H9 (cell line): ENCODE results near the gene STAP2. TPM values are rescaled to one million over a fixed set of nuclear protein-coding genes. Genes with fewer than 3 reads are reported as not detected.

Experiments
- DNase-seq: peaks from one replicate; pipeline ENCODE4 v3.0.0-alpha.2; 2017
- H2AFZ ChIP-seq: one replicate; pipeline ENCODE4 v1.6.1; 2013; ENCODE audit warnings: mild to moderate bottlenecking, low read length, control low read depth, moderate library complexity
- H2AK5ac ChIP-seq: 2 replicates; pipeline ENCODE4 v1.6.1; 2013; ENCODE audit warnings: low read length, control low read depth, mixed read lengths; ENCODE audit not compliant: insufficient read length
- H2BK120ac ChIP-seq: one replicate; pipeline ENCODE4 v1.6.1; 2013; ENCODE audit warnings: low read depth, mild to moderate bottlenecking, low read length, control low read depth, inconsistent platforms; ENCODE audit not compliant: poor library complexity, severe bottlenecking
- H2BK12ac ChIP-seq: 2 replicates; pipeline ENCODE4 v1.6.1; 2013; ENCODE audit warnings: low read length, control low read depth, mixed read lengths, low read depth; ENCODE audit not compliant: insufficient read length
- H2BK15ac ChIP-seq: 2 replicates; pipeline ENCODE4 v1.6.1; 2013; ENCODE audit warnings: low read depth, low read length, control low read depth
- H2BK20ac ChIP-seq: one replicate; pipeline ENCODE4 v1.6.1; 2013; ENCODE audit warnings: low read depth, mild to moderate bottlenecking, low read length, control low read depth, inconsistent platforms; ENCODE audit not compliant: poor library complexity, severe bottlenecking
- H2BK5ac ChIP-seq: 2 replicates; pipeline ENCODE4 v1.6.1; 2013; ENCODE audit warnings: low read length, control low read depth, mixed read lengths; ENCODE audit not compliant: insufficient read length
- H3K14ac ChIP-seq: 2 replicates; pipeline ENCODE4 v1.6.1; 2013; ENCODE audit warnings: low read length, control low read depth; ENCODE audit not compliant: insufficient read depth
- H3K18ac ChIP-seq: 2 replicates; pipeline ENCODE4 v1.6.1; 2013; ENCODE audit warnings: low read depth, mild to moderate bottlenecking, mixed read lengths, low read length, control low read depth; ENCODE audit not compliant: insufficient read length
- H3K23ac ChIP-seq: 2 replicates; pipeline ENCODE4 v1.6.1; 2013; ENCODE audit warnings: low read length, control low read depth, mixed read lengths, low read depth; ENCODE audit not compliant: insufficient read length
- H3K23me2 ChIP-seq: 2 replicates; pipeline ENCODE4 v1.6.1; 2013; ENCODE audit warnings: low read depth, mild to moderate bottlenecking, mixed read lengths, low read length, control low read depth; ENCODE audit not compliant: insufficient read length, poor library complexity, severe bottlenecking
- H3K27ac ChIP-seq: 2 replicates; pipeline ENCODE4 v1.5.1; 2013; ENCODE audit warnings: low read length, control low read depth, mixed read lengths, low read depth; ENCODE audit not compliant: insufficient read length
- H3K27me3 ChIP-seq: 2 replicates; pipeline ENCODE4 v1.6.1; 2013; ENCODE audit warnings: low read length, control low read depth, inconsistent platforms; ENCODE audit not compliant: insufficient read depth
- H3K4ac ChIP-seq: 2 replicates; pipeline ENCODE4 v1.6.1; 2013; ENCODE audit warnings: low read depth, mild to moderate bottlenecking, control low read depth, inconsistent platforms, low read length, moderate library complexity
- H3K4me1 ChIP-seq: 2 replicates; pipeline ENCODE4 v1.6.1; 2013; ENCODE audit warnings: low read length, control low read depth, inconsistent platforms; ENCODE audit not compliant: insufficient read depth
- H3K4me2 ChIP-seq: 2 replicates; pipeline ENCODE4 v1.6.1; 2013; ENCODE audit warnings: low read length, control low read depth, mixed read lengths; ENCODE audit not compliant: insufficient read length, insufficient read depth
- H3K56ac ChIP-seq: 2 replicates; pipeline ENCODE4 v1.6.1; 2013; ENCODE audit warnings: low read depth, mild to moderate bottlenecking, mixed read lengths, low read length, control low read depth; ENCODE audit not compliant: insufficient read length
- H3K79me1 ChIP-seq: 2 replicates; pipeline ENCODE4 v1.6.1; 2013; ENCODE audit warnings: low read depth, mild to moderate bottlenecking, moderate library complexity, low read length, control low read depth, inconsistent platforms; ENCODE audit not compliant: insufficient read depth, poor library complexity, severe bottlenecking
- H3K79me2 ChIP-seq: 2 replicates; pipeline ENCODE4 v1.6.1; 2013; ENCODE audit warnings: low read length, control low read depth, inconsistent platforms; ENCODE audit not compliant: insufficient read depth
- H3K9ac ChIP-seq: 2 replicates; pipeline ENCODE4 v1.6.1; 2013; ENCODE audit warnings: low read length, control low read depth, mixed read lengths; ENCODE audit not compliant: insufficient read length; ENCODE audit errors: extremely low read depth
- H3K9me3 ChIP-seq: one replicate; pipeline ENCODE4 v1.6.1; 2013; ENCODE audit warnings: low read depth, low read length, inconsistent platforms; ENCODE audit not compliant: control insufficient read depth
- H3T11ph ChIP-seq: one replicate; pipeline ENCODE4 v1.6.1; 2013; ENCODE audit warnings: mild to moderate bottlenecking, low read length, control low read depth, inconsistent platforms
- H4K20me1 ChIP-seq: one replicate; pipeline ENCODE4 v1.6.1; 2013; ENCODE audit not compliant: control insufficient read depth, insufficient read length, insufficient read depth
- H4K5ac ChIP-seq: 2 replicates; pipeline ENCODE4 v1.6.1; 2013; ENCODE audit warnings: low read depth, mild to moderate bottlenecking, mixed read lengths, low read length, control low read depth; ENCODE audit not compliant: insufficient read length
- H4K8ac ChIP-seq: replicated peaks from 2 replicates; pipeline ENCODE4 v1.6.1; 2013; ENCODE audit warnings: low read length, control low read depth, mixed read lengths, low read depth; ENCODE audit not compliant: insufficient read length
- H4K91ac ChIP-seq: 2 replicates; pipeline ENCODE4 v1.6.1; 2013; ENCODE audit warnings: low read depth, mild to moderate bottlenecking, moderate library complexity, mixed read lengths, low read length, control low read depth; ENCODE audit not compliant: insufficient read length
- H3K27ac Mint-ChIP-seq, 3 experiments: 2 replicates in 2 of 3; 3 replicates in 1 of 3; pipeline ENCODE4 v1.8.0; 2020 to 2021; ENCODE audit warnings: mixed read lengths in 3 of 3, mild to moderate bottlenecking in 1 of 3, moderate library complexity in 1 of 3
- H3K27me3 Mint-ChIP-seq: 2 replicates; pipeline ENCODE4 v1.8.0; 2021; ENCODE audit warnings: low read depth, mild to moderate bottlenecking, moderate library complexity, mixed read lengths
- H3K36me3 Mint-ChIP-seq, 3 experiments: 2 replicates in 2 of 3; 3 replicates in 1 of 3; pipeline ENCODE4 v1.8.0; 2020 to 2021; ENCODE audit warnings: low read depth in 3 of 3, mixed read lengths in 3 of 3; ENCODE audit not compliant: insufficient read depth in 1 of 3
- H3K4me1 Mint-ChIP-seq, 2 experiments: 2 replicates each; pipeline ENCODE4 v1.8.0; 2020; ENCODE audit warnings: mixed read lengths in 2 of 2
- H3K4me3 Mint-ChIP-seq, 2 experiments: 2 replicates in 1 of 2; 3 replicates in 1 of 2; pipeline ENCODE4 v1.8.0; 2020 to 2021; ENCODE audit warnings: mild to moderate bottlenecking in 2 of 2, mixed read lengths in 2 of 2, moderate library complexity in 1 of 2
- H3K9me3 Mint-ChIP-seq, 2 experiments: 2 replicates in 1 of 2; 3 replicates in 1 of 2; pipeline ENCODE4 v1.8.0; 2020; ENCODE audit warnings: mild to moderate bottlenecking in 2 of 2, mixed read lengths in 2 of 2, moderate library complexity in 1 of 2
- CTCF ChIP-seq: fragments of 200-600 bp; sonication (generic); conservative IDR thresholded peaks from 3 replicates; pipeline ENCODE4 v1.8.0; 2021; ENCODE audit warnings: antibody characterized with exemption, mild to moderate bottlenecking
- WGBS: extraction: QIAGEN DNeasy Blood & Tissue Kit; methylation state at CpG from one replicate; pipeline ENCODE4 v1.1.7; 2013; ENCODE audit warnings: missing lambda C conversion rate, low lambda C conversion rate, mixed read lengths; ENCODE audit not compliant: insufficient read length; ENCODE audit errors: extremely low coverage; 5-methylcytosine and 5-hydroxymethylcytosine counted together
- total RNA-seq: library from RNA; stranded (reverse); gene quantifications from 2 replicates; pipeline ENCODE4 v1.2.1, GENCODE V29; 2021

Gene STAP2
- total RNA-seq, 1 experiment from 2014 or later = 20.2 TPM

GRCh38 chr19:4337906-4338440 is 654 bp downstream of the STAP2 start:
- peak overlapping the region; percentile 42 for H3K9ac ChIP-seq

More at GRCh38 chr19:4337906-4338440, 654 bp downstream of the STAP2 start:
- Histone ChIP-seq H4K8ac (no peak overlapping the region), H3K23ac (no peak overlapping the region), H3K4ac (no peak overlapping the region), H2BK5ac (no peak overlapping the region), H3K18ac (peak overlapping the region; percentile 32), H2BK12ac (no peak overlapping the region), H4K5ac (no peak overlapping the region), H3K79me1 (no peaks in the 10 kb centered on the region), H4K20me1 (no peaks in the 10 kb centered on the region), H2AFZ (no peak overlapping the region), H3K23me2 (peaks cover 14% of the 10 kb centered on the region), H3K9me3 (no peaks in the 10 kb centered on the region), H3K4me1 (no peaks in the 10 kb centered on the region), H2BK20ac (no peak overlapping the region), H3K27ac (no peak overlapping the region), H3K14ac (peak overlapping the region; percentile 67; the same call in 1 of the 2 replicates), H2AK5ac (no peak overlapping the region), H2BK15ac (no peak overlapping the region), H2BK120ac (no peak overlapping the region), H3T11ph (no peak overlapping the region), H3K56ac (no peak overlapping the region), H3K79me2 (no peaks in the 10 kb centered on the region), H4K91ac (no peak overlapping the region), H3K4me2 (peak overlapping the region; percentile 85), H3K27me3 (no peaks in the 10 kb centered on the region)
- H3K9me3 Mint-ChIP-seq = peaks cover 2 to 5% of the 10 kb centered on the region in 2 experiments; a peak in 1 of 5 replicates
- peaks cover 13% of the 10 kb centered on the region for H3K27me3 Mint-ChIP-seq
- TF ChIP-seq CTCF = no peak
- peak overlapping the region; percentile 54 to 89 (median 63) for H3K27ac Mint-ChIP-seq
- no peak for DNase-seq
- WGBS = no CpG with 5 or more reads among the region's 14 CpGs
- H3K36me3 Mint-ChIP-seq = peaks cover 13 to 22% (median 20%) of the 10 kb centered on the region in 3 experiments; a peak in 6 of 7 replicates
- peaks cover 15 to 18% of the 10 kb centered on the region in 2 experiments for H3K4me1 Mint-ChIP-seq
- H3K4me3 Mint-ChIP-seq = peak overlapping the region; percentile 68 to 70
